ENCODE measurements around the gene HDAC4. TPM values are rescaled to one million over a fixed set of nuclear protein-coding genes. Genes with fewer than 3 reads are reported as not detected.

Gene HDAC4
- total and polyA plus RNA-seq, 9 of the 15 experiments (the other 6 are each of a cell fraction or from before 2014, with no cell fraction given): 0.11 to 20.2 (median 4.0) TPM

GRCh38 chr2:239192975-239193374 is 207.8 kb downstream of the HDAC4 start:
- CTCF ChIA-PET (ENCODE audit: low intra/inter-chr PET ratio): no interaction called here
- FAIRE-seq: no peak
- no peak for ATAC-seq

More at GRCh38 chr2:239192975-239193374, 207.8 kb downstream of the HDAC4 start:
- TF ChIP-seq GATAD2A (IDR thresholded peaks at IDR 0.05) (no peak), ZBTB49 (CRISPR knock-in tag; IDR thresholded peaks at IDR 0.05; ENCODE audit: borderline replicate concordance) (no peak), FOS (IDR thresholded peaks at IDR 0.05; ENCODE audit: extremely low read depth, insufficient read length) (no peak), ILK (tag; IDR thresholded peaks at IDR 0.05; ENCODE audit: borderline replicate concordance, low read depth) (no peak), ZNF277 (CRISPR knock-in tag; IDR thresholded peaks at IDR 0.05; ENCODE audit: borderline replicate concordance) (no peak), CBFA2T2 (conservative IDR thresholded peaks at IDR 0.05) (no peak), ZNF24 (IDR thresholded peaks at IDR 0.05) (no peak)
- WGBS (ENCODE audit: insufficient coverage, low coverage, missing lambda C conversion rate): 100% methylated on average over 4 of the region's 8 CpGs
- Histone ChIP-seq H3K9me3 (replicated peaks; ENCODE audit: control insufficient read depth, insufficient read depth, low read depth, low read length) (no peaks in the 10 kb centered on the region), H2AFZ (ENCODE audit: low read depth, low read length) (no peak overlapping the region), H3K9ac (ENCODE audit: insufficient read depth in 1 of 2, low read depth in 2 of 2, low read length in 2 of 2) (no peak overlapping the region), H3K9me1 (ENCODE audit: control insufficient read depth, insufficient read depth, low read length) (no peaks in the 10 kb centered on the region), H3K27ac (ENCODE audit: extremely low read depth, low read depth, low read length) (no peak overlapping the region), H4K20me1 (replicated peaks; ENCODE audit: control insufficient read depth, insufficient read depth, low read length) (no peaks in the 10 kb centered on the region), H3K79me2 (ENCODE audit: control insufficient read depth, insufficient read depth, low read length) (no peaks in the 10 kb centered on the region), H3K4me1 (replicated peaks in 1 of 2; ENCODE audit: control insufficient read depth in 2 of 2, insufficient read depth in 2 of 2, low read length in 2 of 2) (peaks cover 0 to 3% of the 10 kb centered on the region in 2 experiments; a peak in 1 of 5 replicates), H3K27me3 (ENCODE audit: control insufficient read depth in 2 of 2, insufficient read depth in 2 of 2, low read length in 2 of 2) (no peaks in the 10 kb centered on the region), H3K36me3 (ENCODE audit: control insufficient read depth, insufficient read depth, low read length) (peaks cover 9% of the 10 kb centered on the region; the same call in 1 of the 3 replicates), H3K4me3 (no peak overlapping the region), H3K4me2 (ENCODE audit: insufficient read depth, low read length) (no peak overlapping the region)
- POLR2A ChIA-PET: no interaction called here
- no TSS peak for BruUV-seq (replicated peaks)
- DNase-seq (ENCODE audit: extremely low read depth in 1 of 4, low spot score in 3 of 4): no peak
- in situ Hi-C loops (cut with MboI) (no loop called here), intact Hi-C loops (cut with micrococcal nuclease) (no loop called here)
